B cell (primary cell): ENCODE results near the gene MYPOP. TPM values are rescaled to one million over a fixed set of nuclear protein-coding genes. Genes with fewer than 3 reads are reported as not detected.
A peak's percentile ranks its signal among the peaks of the same experiment; 100 is the strongest.

Experiments
- ATAC-seq: fragments of 200-7000 bp; cut with Tn5 transposase; one replicate; pipeline ENCODE4 v1.10.0; 2021; ENCODE audit warnings: low read depth, mild to moderate bottlenecking, moderate number of reproducible peaks, moderate library complexity
- CTCF ChIA-PET: fragments of 350-600 bp; sonication (Branson Sonifier 250); formaldehyde crosslinking; loops from one replicate; lab custom pipeline; 2021; ENCODE audit warnings: antibody characterized with exemption, inconsistent platforms; lab: Charles Lee
- POLR2A ChIA-PET: fragments of 350-600 bp; sonication (Branson Sonifier 250); formaldehyde crosslinking; loops from one replicate; lab custom pipeline; 2021; ENCODE audit warnings: antibody characterized with exemption; lab: Charles Lee
- DNase-seq: peaks from one replicate; pipeline ENCODE4 v3.0.0; 2013
- H2AFZ ChIP-seq: 2 replicates; pipeline ENCODE4 v1.6.1; 2012; ENCODE audit warnings: mild to moderate bottlenecking, low read depth, low read length; ENCODE audit not compliant: insufficient read depth, poor library complexity, severe bottlenecking
- H3K27ac ChIP-seq, 2 donors: 1 replicate in 1 of 2; 2 replicates in 1 of 2; pipeline ENCODE4 v1.5.1; 2012 to 2013; ENCODE audit warnings: low read length in 2 of 2, mild to moderate bottlenecking in 2 of 2, moderate library complexity in 1 of 2
- H3K27me3 ChIP-seq, 4 experiments: fragments of 200-600 bp in 1 of 4; sonication (generic) in 1 of 4; replicated peaks in 1 of 4; 1 replicate in 2 of 4; 2 replicates in 2 of 4; pipeline versions ENCODE4 v1.6.1 to v1.7.0; 2013 to 2016; ENCODE audit warnings: low read length in 3 of 4, mild to moderate bottlenecking in 2 of 4, mixed read lengths in 1 of 4, moderate library complexity in 1 of 4; ENCODE audit not compliant: insufficient read depth in 4 of 4, control insufficient read depth in 3 of 4; ENCODE audit errors: control extremely low read depth in 1 of 4
- H3K36me3 ChIP-seq, 2 experiments: replicated peaks in 1 of 2; 1 replicate in 1 of 2; 2 replicates in 1 of 2; pipeline versions ENCODE4 v1.6.1 to v1.7.1; 2013; ENCODE audit warnings: low read length in 1 of 2; ENCODE audit not compliant: insufficient read depth in 2 of 2, control insufficient read depth in 1 of 2; ENCODE audit errors: control extremely low read depth in 1 of 2, extremely low read depth in 1 of 2
- H3K4me1 ChIP-seq, 2 donors: fragments of 200-600 bp in 1 of 2; sonication (generic) in 1 of 2; 1 replicate in 1 of 2; 2 replicates in 1 of 2; pipeline versions ENCODE4 v1.5.1 to v1.6.1; 2013 to 2017; ENCODE audit warnings: low read length in 2 of 2; ENCODE audit not compliant: control insufficient read depth in 2 of 2, insufficient read depth in 2 of 2
- H3K4me2 ChIP-seq: replicated peaks from 2 replicates; pipeline ENCODE3; 2012; ENCODE audit warnings: mild to moderate bottlenecking, low read depth, low read length; ENCODE audit not compliant: poor library complexity, severe bottlenecking
- H3K4me3 ChIP-seq, 5 experiments: fragments of 200-600 bp in 1 of 5; sonication (generic) in 1 of 5; 1 replicate in 3 of 5; 2 replicates in 2 of 5; pipeline versions ENCODE4 v1.5.1 to v1.7.0; 2011 to 2016; ENCODE audit warnings: low read length in 4 of 5, mild to moderate bottlenecking in 4 of 5, low read depth in 2 of 5, control low read depth in 1 of 5, moderate library complexity in 1 of 5; ENCODE audit not compliant: insufficient read depth in 1 of 5; ENCODE audit errors: control extremely low read depth in 1 of 5, extremely low read depth in 1 of 5
- H3K79me2 ChIP-seq: fragments of 200-600 bp; sonication (generic); one replicate; pipeline ENCODE4 v1.6.0; 2016; ENCODE audit warnings: low read length; ENCODE audit not compliant: control insufficient read depth, insufficient read depth
- H3K9ac ChIP-seq: fragments of 200-600 bp; sonication (generic); 2 replicates; pipeline ENCODE4 v1.6.1; 2017; ENCODE audit warnings: mild to moderate bottlenecking, low read length, moderate library complexity
- H3K9me3 ChIP-seq, 3 donors: one replicate each; pipeline versions ENCODE4 v1.6.1 to v1.7.1; 2013; ENCODE audit warnings: low read length in 2 of 3; ENCODE audit not compliant: control insufficient read depth in 2 of 3, insufficient read depth in 1 of 3; ENCODE audit errors: control extremely low read depth in 1 of 3
- H4K20me1 ChIP-seq: 2 replicates; pipeline ENCODE4 v1.6.0; 2012; ENCODE audit warnings: mild to moderate bottlenecking, low read length; ENCODE audit not compliant: insufficient read depth, control insufficient read depth, poor library complexity, severe bottlenecking
- H3K27ac Mint-ChIP-seq: one replicate; pipeline ENCODE4 v1.8.0; 2021; ENCODE audit warnings: mixed read lengths
- H3K27me3 Mint-ChIP-seq: one replicate; pipeline ENCODE4 v1.8.0; 2021; ENCODE audit warnings: mixed read lengths
- H3K4me1 Mint-ChIP-seq: one replicate; pipeline ENCODE4 v1.8.0; 2021; ENCODE audit warnings: mixed read lengths
- H3K4me3 Mint-ChIP-seq: one replicate; pipeline ENCODE4 v1.8.0; 2021; ENCODE audit warnings: mixed read lengths
- H3K9me3 Mint-ChIP-seq: one replicate; pipeline ENCODE4 v1.8.0; 2022; ENCODE audit warnings: mixed read lengths; ENCODE audit not compliant: insufficient read depth
- CTCF ChIP-seq: fragments of 200-600 bp; IDR thresholded peaks from one replicate; pipeline ENCODE4 v1.8.0; 2022; ENCODE audit warnings: antibody characterized with exemption, mild to moderate bottlenecking
- EZH2 ChIP-seq: IDR thresholded peaks from 2 replicates; pipeline ENCODE4 v1.6.1; 2012; ENCODE audit warnings: borderline replicate concordance, low read depth, mild to moderate bottlenecking, moderate library complexity, low read length; ENCODE audit not compliant: insufficient read depth, poor library complexity, severe bottlenecking
- WGBS: methylation state at CpG from one replicate; pipeline ENCODE4 v1.1.5; 2013; ENCODE audit warnings: missing lambda C conversion rate; ENCODE audit not compliant: insufficient coverage; 5-methylcytosine and 5-hydroxymethylcytosine counted together
- intact Hi-C: fragments of 100-400 bp; cut with micrococcal nuclease; formaldehyde crosslinking; loops from one replicate; pipeline ENCODE4 v1.10.0; 2022
- polyA plus RNA-seq: library from polyadenylated mRNA; depleted of rRNA; stranded (reverse); fragments of >200 nt; gene quantifications from 2 replicates; pipeline ENCODE4 v1.2.3, GENCODE V29; 2012
- total RNA-seq, 2 donors: library from RNA; stranded (reverse); fragments of 120-200 nt in 1 of 2; gene quantifications; 1 replicate in 1 of 2; 2 replicates in 1 of 2; pipeline versions ENCODE4 v1.2.3 to v1.2.4, GENCODE V29; 2013 to 2022

Gene MYPOP
- total and polyA plus RNA-seq, 2 donors (not counting 1 experiment from before 2014, with no cell fraction given) = 5.7 to 12.1 TPM

- H3K4me1 Mint-ChIP-seq = peaks cover 34% of the 10 kb centered on the region
- H3K4me3 ChIP-seq = peak overlapping the region; percentile 66 to 87 (median 83)
- H3K9me3 ChIP-seq = peaks cover 0 to 4% (median 0%) of the 10 kb centered on the region in 3 donors
- H3K4me1 ChIP-seq = peaks cover 27 to 33% of the 10 kb centered on the region in 2 donors
- H3K27ac Mint-ChIP-seq = peak overlapping the region; percentile 98
- ATAC-seq (no peak), DNase-seq (no peak)
- peak overlapping the region; percentile 95 for H3K4me2 ChIP-seq
- no peaks in the 10 kb centered on the region for H3K9me3 Mint-ChIP-seq
- ChIA-PET CTCF (interaction anchor here (2.2 to 2.8 kb wide), 3 partner anchors 21 to 92 kb away, joined by 7 to 24 read pairs (median 14); partner anchors contain the start of genes IRF2BP1 and SIX5), POLR2A (no interaction called here)
- no peak for TF ChIP-seq CTCF
- no peak for TF ChIP-seq EZH2
- H3K79me2 ChIP-seq = peaks cover 48% of the 10 kb centered on the region
- intact Hi-C loops = loop anchor here (2.0 kb wide), 3 partner anchors 131 to 989 kb away; partner anchors contain the start of genes AP2S1 and FBXO46
- peak overlapping the region; percentile 77 for H3K9ac ChIP-seq
- H3K27ac ChIP-seq = peak overlapping the region; percentile 93 to 95
- H2AFZ ChIP-seq = peak overlapping the region; percentile 71
- H3K27me3 Mint-ChIP-seq = peaks cover 10% of the 10 kb centered on the region
- peaks cover 0 to 25% of the 10 kb centered on the region in 2 experiments for H3K36me3 ChIP-seq
- 1% methylated on average over 10 of the region's 11 CpGs for WGBS
- peak overlapping the region; percentile 91 for H3K4me3 Mint-ChIP-seq
- peaks cover 0 to 14% (median 6%) of the 10 kb centered on the region in 4 experiments for H3K27me3 ChIP-seq
- peaks cover 14% of the 10 kb centered on the region for H4K20me1 ChIP-seq
Observed at GRCh38 chr19:45862271-45862563, 40.2 kb downstream of the MYPOP start.
